ENCODE measurements around the gene GATA2.

GRCh38 chr3:128464702-128465101 lies 28.3 kb downstream of the GATA2 start:
- TF ChIP-seq CTCF (IDR thresholded peaks at IDR 0.05): no peak
- no peak for TF ChIP-seq POLR2A (IDR thresholded peaks at IDR 0.05)
- TF ChIP-seq POLR2AphosphoS5 (IDR thresholded peaks at IDR 0.05): no peak
